ENCODE results near the gene LYST.
"Not testable (repeated sequence)": the region's sequence is repeated elsewhere in the genome, so short reads cannot be mapped to it uniquely, and the experiment has no call there.

The LYST gene

DNA sequence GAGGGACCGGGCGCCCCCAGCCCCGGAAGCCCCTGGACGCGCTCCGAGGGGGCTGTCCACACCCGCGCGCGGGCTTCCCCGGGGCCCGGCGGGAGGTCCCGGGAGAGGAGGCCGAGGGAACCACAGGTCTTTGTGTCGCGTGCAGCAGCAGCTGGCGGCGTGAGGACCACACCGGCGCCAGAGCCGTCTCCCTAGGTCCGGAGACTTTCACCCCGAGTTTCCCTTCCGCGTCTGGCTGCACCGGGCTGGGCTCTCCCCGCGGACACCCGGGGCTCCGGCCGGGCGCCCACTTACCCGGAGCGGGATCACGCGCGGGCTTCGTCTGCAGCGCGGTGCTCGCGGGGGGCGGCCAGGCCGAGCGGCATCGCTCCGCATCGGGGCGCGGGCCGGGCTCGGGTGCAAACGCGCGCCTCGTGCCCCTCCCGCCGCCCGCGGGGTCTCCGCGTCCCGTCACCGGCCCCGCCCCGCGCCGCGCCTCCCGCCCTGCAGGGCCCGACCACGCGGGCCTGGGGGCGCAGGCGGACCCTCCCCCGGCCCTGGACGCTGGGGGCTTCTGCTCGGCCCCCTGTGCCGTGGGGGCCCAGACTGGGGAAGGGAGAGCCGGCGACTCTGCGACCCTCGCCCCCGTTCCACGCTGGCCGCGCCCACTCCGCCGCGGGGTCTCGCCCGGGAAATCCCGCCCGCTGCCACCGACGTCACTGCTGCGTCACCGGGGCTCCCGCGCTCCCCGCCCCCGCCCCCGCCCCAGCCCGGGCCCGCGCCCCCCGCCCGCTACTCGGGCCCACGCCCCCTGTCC, 217.1 kb downstream of the LYST start, which contains the start of gene GNG4:
GNG4 (minus strand) TSS at position 417 of the 796 bp plus-strand sequence. CDS start 65,946 bp downstream, outside the sequence.
- DNase-seq, result peak; percentile 52

DNA sequence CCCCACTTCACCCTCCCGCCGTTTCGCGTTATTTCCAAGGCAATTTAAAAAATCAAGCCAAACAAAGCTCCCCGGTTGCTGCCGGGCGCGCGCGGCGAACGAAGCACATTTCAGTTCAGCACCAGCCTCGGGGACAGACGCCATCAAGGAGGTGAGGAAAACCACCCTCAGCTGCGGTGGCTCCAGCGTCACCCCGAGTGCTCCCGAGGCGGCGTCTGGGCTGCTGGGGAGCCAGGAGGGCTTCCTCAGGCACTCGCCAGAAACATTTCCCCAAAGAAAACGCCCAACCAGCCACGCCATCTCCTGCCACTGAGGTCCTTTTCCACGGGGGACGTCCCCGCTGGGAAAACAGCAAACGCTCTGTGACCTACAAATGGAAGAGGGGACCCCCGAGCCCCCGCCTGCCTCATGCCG, 217.7 kb downstream of the LYST start:
- DNase-seq, result peak; percentile 61

DNA sequence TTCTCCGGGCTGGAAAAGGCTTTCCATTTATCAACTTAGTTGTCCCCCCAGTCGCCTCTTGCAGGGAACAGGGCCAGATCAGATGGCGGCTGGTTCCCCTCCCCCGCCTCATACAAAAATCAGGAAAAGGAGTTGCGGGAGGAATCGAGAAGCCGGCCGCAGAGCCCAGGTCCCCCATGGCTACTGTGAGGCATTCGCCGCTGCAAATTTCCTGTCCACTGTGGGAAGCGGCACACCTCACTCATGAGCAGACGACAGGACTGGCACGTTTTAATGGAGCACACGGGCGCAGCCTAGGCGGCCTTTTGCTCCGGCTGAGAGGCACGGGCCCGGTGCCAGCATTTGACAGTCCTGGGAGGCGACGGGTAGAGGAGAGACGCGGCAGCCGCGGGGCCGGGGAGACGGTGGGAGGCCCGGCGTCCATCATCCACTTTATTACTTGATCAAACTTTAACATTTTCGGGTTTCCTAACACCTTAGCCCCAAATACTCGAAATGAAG, 218.2 kb downstream of the LYST start:
- DNase-seq, result no peak

DNA sequence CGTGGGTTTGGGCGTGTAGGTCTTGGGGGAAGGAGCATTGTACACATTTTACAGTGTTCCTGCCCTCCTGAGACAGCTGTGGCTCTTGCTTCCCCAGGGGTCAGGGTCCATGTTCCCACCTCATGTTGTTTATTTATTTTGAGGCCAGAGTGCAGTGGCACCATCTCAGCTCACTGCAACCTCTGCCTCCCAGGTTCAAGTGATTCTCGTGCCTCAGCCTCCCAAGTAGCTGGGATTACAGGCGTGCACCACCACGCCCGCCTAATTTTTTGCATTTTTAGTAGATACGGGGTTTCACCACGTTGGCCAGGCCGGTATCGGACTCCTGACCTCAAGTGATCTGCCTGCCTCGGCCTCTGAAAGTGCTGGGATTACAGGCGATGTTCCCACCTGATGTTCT, 219.2 kb downstream of the LYST start:
- DNase-seq, result not testable (repeated sequence)

DNA sequence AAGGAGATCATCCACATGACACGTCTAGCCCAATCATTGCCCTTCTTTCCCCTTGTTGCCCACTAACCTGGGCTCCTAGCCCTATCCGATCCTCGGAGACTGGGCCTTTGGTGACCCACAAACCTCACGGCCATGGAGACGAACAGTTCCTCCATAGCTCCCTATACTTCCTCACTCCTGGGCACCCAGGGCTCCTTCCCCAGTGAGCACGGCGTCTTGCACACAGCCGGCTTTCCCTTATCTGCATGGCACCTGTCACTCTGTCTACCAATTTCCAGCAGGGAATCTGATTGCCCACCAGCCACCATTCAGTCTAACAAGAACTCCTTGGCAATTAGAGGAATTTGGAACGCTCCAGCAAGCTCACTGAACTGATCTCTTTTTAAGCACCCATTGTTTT, 220.2 kb downstream of the LYST start:
- DNase-seq, result no peak

DNA sequence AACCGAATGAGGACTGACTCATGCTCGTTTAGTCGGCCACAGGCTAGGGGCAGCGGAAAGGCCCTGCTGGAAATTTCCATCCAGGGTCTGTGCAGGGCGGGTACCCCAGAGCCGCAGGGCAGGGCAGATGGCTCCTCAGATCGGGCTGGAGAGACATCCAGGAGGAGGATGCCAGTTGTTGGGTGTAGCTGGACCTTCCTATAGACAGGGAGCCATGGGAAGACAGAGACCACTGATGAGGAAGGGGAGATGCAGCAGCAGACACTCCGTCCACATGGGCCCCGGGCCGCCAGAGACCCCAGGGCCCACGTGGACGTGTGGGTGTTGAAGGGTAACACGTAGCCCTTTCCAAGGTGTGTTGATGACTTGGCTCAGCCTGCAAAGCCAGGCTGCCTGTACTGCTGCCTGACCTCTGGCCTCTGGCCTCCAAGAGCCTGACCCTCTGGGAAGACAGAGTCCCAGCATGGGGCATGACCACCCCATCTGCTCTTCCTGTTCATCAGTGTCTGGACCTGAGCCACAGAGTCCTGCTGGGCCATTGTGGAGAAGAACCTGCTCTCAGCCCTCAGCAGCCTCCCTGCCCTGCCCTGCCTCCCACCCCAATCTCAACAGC, 221.9 kb downstream of the LYST start:
- DNase-seq, result no peak

DNA sequence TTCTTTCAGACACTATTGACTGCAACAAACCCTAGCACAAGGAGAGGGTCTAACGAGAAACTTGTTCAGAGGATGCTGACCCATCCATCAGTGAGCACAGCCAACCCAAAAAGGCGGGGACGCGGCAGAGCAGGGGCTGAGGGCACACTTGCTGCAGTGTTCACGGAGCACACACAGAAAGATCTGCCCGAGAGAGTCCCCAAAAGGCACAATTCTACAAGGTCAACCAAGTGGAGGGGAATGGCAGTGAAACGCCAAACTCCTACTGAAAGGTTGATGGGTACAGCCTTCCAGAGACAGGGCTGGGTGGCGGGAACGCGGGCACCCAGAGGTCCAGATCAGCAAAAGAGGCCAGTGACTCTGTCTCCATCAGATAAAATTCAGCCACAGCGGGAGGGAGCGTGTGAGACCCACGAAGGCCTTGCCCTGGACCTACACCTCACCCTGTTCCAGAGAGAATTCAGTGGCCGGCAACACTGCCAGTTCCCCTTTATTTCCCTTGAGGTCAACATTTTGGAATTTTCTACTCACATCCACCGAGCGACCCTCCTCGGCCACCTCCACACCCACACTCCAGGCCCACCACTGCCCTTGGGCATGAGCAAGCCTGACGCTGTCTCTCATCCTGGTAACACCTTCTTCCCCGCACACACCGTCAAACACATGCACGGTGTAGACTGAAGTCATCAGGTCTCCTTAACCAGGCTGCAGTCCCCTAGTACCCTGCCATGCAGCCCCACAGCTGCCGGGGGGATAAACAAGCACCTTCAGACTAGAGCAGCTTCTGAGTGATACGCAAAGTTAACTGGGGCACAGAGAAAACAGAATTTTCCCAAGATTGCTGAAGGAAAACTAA, 222.6 kb downstream of the LYST start:
- no peak for DNase-seq

DNA sequence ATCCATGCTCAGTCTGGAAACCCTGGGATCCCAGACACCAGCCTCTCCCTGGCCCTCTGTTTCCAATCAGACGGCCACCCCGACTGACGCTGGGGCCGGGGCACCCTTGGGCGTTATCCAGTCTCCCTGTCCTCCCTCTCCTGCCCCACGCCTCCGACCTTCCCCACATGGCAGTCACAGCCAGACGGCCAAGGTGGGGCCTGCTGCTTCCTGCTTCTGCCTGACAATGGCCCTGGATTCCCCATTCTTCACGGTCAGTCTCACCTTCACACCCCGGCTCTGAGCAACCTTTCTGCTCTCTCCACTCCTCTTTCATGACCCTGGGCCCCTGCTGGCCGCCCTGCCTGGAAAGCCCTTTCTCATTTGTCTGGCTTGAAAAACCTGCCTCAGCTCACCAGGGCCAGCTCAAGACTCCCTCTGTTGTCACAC, 223.7 kb downstream of the LYST start:
- no peak for DNase-seq

DNA sequence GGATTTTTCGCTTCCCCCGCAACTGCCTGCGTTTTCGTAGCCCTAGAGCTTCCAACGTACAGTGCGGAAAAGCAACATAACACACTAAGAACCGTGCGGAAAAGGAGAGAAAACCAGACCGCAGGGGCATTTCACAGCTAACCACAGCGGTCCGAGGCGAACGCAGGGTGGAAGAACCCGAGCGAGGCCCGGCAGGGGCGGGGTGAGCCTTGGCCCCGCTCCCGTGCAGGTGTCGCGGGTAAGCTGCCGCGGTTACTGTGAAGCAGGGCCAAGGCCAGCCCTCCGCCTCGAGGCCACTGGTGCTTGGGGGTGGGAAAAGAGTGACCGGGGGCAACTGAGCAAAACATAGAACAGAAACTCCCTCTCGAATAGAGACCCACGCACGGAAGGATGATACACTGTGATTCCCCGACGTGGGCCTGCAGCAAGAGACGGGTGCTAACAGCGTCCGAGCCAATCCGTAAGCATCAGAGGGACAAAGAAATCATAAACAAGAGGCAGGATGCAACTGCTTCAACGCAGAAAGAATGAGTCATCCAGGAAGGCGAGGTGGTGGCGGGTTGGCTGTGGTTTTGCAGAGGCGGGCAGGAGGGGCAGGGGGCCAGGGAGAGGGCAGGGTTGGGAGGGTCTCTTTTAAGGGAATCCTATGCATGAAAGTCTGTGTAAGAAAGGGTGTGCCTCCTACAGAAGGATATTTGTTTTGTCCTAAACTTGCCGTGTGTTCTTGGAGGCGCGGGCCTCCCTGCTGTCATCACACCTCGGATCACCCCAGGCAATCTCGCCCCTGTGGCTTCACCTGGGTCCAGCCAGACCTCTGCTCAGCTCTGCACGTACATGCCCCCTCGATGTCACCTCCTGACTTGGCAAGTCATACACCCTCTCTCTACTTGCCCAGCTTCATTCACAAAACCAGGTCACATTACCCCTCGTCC, 224.4 kb downstream of the LYST start:
- DNase-seq, result peak; percentile 62

DNA sequence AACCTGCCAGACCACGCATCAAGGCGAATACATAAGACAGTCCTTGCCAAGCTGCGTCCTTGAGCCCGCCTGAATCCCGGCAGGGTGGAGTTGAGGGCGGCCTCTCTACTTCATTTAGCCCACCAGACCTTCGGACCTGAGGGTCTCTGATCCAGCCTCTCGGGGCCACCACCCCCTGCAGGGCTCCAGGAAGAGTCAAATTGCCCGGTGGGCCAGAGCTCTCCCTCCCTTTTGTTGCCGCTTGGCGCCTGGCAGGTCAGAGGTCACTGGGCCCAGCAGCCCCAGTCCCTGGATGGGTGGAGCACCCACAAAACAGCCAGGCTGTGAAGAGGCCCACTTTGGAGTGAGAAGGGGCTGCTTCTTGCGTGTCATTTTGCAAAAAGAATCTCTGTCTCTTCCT, 226.1 kb downstream of the LYST start:
- no peak for DNase-seq

DNA sequence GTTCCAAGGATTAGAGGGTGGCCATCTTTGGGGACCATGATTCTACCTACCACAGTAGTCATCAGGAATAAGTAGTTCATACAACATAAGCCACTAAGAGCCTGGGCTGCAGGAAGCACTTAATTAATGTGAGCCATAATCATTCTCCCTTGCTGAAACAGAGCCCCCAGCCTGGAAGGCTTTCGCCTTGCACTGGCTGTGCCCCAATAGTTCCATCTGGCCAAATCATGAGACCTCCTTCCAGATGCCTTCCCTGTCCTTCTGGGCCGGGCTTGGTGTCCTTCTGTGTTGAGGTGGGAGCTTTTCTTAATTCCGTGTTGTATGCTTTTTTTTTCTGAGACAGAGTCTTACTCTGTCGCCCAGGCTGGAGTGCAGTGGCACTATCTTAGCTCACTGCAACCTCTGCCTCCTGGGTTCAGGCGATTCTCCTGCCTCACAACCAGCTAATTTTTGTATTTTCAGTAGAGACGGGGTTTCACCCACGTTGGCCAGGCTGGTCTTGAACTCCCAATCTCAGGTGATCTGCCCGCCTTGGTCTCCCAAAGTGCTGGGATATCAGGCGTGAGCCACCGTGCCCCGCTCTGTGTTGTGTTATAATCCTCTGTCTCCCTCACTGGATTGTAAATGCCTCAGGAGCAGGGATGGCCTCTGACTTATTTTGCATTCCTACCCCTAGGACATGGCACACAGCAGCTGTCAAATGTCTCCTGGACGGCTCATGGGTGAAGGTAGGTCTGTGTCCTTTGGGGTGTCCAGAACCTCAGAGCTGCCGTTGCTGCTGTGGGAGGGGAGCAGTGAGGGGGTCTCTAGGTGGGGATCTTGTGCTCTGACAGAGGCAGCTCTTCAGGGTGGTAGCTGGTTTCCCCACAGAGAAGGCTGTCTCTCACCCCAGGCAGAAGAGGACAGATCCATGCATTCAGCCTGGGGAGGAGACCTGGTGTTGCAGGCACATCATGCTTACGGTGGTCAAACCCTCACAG, 227.2 kb downstream of the LYST start:
- no peak for DNase-seq

DNA sequence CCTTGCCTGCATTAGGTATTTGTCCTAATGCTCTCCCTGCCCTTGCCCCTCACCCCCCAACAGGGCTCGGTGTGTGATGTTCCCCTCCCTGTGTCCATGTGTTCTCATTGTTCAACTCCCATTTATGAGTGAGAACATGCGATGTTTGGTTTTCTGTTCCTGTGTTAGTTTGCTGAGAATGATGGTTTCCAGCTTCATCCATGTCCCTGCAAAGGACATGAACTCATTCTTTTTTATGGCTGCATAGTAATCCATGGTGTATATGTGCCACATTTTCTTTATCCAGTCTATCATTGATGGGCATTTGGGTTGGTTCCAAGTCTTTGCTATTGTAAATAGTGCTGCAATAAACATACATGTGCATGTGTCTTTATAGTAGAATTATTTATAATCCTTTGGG, 228.1 kb downstream of the LYST start:
- not testable (repeated sequence) for DNase-seq

DNA sequence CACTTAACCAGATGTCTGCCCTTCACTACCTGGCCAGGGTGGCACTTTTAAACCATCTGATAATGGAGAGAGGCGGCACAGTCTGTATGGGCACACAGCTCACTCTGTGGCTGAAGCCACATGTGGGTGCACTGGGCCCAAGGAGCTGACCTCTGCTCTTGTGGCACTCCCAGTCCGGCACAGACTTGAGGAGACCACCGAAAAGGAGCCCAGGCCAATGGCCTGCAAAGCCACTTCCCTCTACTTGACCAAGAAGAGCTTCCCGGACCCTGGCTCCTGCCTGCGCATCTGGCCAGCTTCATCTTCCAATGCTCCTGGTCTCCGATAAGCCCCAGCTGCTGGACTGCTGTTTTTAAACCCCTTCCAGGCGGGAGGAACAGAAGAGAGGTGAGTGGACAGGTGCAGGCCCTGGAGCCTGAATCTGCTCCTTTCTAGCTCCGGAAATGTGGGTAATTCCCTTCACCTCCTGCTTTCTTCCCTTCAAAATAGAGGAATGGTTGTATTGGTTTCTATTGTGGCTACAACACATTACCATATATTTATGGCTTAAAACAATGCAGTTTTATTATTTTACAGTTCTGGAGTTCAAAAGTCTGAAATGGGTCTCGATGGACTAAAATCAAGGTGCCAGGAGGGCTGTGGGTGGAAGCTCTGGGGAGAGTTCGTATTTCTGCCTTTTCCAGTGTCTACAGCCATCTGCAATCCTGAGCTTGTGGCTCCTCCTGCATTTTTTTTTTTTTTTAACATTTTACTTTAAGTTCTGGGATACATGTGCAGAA, 228.8 kb downstream of the LYST start:
- no peak for DNase-seq

DNA sequence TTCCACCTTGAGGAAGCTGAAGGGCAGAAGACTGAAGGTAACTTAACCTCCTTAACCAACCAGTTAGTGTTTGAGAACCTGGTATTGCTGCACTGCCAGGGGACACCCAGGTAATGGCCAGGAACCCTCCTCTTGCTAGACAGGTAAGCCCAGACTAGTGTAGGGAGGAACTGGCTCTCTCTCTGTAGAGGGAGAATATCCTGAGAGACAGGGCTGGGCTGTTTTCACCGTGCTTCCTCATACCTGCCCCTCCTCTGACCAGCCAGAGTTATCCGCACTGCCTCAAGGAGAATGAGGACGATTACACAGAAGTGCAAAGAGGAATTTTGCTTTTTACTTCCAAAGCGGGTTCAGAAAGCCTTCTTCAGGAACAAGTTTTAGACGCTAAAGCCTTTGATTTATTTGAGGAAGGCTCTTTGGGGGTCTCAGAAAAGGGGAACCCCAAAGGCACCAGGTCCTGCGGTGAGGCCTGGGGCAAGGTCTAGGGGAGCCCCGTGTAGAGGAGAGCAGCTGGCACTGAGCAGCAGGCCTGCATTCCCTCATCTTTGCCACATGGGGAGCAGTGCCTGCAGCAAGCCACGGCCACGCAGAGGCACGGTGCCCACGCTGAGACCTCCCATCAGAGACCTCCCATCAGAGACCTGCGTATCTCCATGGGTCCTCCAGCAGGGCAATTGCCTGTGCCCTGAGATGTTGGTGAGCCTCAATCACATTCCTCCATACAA, 230.6 kb downstream of the LYST start:
- no peak for DNase-seq

DNA sequence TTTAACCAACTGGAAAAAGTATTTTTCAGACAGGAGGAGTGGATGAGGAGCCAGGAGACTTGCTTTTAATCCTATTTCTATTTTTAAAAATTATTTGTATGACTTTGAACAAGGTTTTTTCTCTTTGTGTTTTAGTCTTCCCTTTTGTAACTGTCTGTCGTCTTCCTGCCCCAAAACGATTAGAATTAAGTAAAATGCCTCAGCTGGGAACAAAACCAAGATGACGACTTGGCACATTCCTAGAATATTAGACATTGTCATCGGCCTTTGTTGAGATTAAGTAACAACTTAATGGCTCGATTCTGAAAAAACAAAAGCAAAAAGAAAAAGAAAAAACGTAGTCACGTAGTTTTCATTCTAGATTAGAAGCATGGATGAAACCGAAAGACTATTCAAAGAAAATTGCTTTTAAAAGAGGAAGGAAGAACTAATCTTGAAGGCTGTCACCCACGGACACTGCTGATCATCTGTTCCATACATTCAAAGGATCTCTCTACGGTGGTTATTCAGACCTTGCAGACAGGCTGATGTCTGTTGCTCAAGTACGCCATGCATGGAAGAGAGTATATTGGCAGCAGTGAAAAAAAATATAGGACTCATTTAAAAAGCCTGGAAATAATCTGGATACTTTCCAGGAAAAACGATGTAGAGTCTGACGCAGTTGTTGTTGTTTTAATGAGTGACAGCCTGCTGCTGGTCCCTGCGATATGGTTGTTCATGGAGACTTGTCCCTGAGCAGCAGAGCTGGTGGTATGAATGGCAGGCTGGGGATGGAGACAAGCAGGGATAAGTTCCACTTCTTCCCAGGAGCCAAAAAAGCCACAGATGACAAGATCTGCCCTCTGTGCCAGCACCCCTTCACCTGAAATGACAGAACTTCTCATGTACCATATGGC, 234.0 kb downstream of the LYST start:
- no peak for DNase-seq

DNA sequence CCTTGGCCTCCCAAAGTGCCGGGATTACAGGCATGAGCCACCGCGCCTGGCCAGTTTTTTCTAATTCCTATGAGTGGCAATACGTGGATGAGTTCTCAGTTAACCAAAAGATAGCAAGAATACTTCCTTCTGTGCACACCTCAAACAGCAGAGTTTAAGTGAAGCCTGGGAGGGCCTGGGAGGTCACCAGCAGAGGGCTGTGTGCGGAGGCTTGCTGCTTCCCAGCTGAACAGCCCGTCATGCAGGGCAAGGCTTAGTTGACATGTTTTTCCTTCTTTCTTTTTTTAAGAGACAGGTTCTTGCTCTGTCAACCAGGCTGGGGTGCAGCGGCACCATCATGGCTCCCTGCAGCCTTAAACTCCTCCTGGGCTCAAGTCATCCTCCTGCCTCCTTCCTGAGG, 234.9 kb downstream of the LYST start:
- DNase-seq, result no peak

DNA sequence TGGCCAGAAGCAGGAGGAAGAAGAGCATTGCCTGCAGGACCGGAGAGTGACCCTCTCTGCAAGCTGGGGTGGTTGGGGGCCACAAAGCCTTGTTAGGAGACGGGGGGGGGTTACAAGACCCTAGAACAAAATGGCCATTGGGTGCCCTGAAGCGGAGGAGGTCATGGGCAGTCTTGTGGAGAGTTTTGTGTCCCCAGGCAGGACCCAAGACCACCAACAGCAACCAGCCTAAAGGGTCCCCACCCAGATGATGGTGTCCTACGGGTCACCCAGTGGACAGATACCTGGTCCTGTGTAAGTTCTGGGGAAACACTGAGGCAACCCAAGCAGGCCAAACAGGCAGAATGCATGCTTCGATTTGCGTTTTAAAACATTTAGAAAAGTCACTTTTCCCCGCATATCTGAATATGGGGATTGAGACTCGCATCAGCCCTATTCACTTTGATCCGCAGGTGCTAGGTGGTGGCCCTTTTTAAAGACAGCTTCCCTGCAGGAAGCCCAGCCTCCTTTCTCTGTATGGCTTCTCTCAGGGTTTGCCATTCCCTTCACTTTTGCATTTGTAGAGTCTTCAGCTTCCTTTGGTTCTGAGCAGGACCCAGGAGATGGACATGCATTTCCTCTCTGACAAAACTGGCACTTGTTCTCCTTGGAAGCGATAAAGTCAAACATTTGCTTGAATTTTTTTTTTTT, 238.2 kb downstream of the LYST start:
- no peak for DNase-seq

DNA sequence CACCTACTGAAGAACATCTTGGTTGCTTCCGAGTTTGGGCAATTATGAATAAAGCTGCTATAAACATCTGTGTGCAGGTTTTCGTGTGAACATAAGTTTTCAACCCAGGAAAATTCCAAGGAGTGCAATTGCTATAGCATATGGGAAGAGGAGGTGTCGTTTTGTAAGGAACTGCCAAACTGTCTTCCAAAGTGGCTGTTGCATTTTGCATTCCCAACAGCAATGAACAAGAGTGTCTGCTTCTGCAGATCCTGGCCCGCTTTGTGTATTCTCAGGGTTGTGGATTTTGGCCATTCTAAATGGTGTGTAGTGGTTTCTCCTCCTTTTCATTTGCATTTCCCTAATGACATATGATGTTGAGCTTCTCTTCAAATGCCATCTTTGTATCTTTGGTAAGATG, 240.9 kb downstream of the LYST start:
- DNase-seq, result no peak

All from activated T-cell treated with anti-CD3 and anti-CD28 coated beads, Interleukin-2, amount 50 U/mL, for 1 hour (primary cell).